ENCODE data around the gene DENND4A.

DNA sequence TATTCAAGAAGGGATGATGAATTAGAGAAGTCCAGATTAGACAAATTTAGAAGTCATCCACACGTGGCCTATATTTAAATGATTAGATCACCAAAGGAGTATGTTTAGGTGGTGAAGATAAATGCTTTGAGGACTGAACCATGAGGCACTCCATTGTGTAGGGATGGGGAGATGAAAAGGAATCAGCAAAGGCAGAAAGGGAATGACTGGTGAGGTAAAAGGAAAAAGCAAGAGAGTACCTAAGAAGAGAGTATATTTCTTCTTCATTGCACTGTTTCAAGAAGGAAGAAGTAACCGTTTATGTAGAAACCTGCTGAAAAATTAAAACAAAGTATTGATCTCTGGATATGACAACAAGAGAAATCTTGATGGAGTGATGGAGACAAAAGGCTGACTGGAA lies 40.7 kb downstream of the DENND4A start:
- no peak for TF ChIP-seq POLR2AphosphoS5 (IDR thresholded peaks at IDR 0.05)
- TF ChIP-seq, protein P1, sequence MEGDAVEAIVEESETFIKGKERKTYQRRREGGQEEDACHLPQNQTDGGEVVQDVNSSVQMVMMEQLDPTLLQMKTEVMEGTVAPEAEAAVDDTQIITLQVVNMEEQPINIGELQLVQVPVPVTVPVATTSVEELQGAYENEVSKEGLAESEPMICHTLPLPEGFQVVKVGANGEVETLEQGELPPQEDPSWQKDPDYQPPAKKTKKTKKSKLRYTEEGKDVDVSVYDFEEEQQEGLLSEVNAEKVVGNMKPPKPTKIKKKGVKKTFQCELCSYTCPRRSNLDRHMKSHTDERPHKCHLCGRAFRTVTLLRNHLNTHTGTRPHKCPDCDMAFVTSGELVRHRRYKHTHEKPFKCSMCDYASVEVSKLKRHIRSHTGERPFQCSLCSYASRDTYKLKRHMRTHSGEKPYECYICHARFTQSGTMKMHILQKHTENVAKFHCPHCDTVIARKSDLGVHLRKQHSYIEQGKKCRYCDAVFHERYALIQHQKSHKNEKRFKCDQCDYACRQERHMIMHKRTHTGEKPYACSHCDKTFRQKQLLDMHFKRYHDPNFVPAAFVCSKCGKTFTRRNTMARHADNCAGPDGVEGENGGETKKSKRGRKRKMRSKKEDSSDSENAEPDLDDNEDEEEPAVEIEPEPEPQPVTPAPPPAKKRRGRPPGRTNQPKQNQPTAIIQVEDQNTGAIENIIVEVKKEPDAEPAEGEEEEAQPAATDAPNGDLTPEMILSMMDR (IDR thresholded peaks at IDR 0.05): no peak
- TF ChIP-seq POLR2A (IDR thresholded peaks at IDR 0.05): no peak
